CD1c-positive myeloid dendritic cell (primary cell): Measurements from ENCODE around the gene SEMA5A.

ENCODE experiments used
- DNase-seq: peaks from one replicate; pipeline ENCODE4 v3.0.0-alpha.2; 2016; ENCODE audit errors: extremely low spot score

Gene SEMA5A

GRCh38 chr5:9514968-9515367, 30.9 kb downstream of the SEMA5A start:
- no peak for DNase-seq

GRCh38 chr5:9513827-9514226, 32.0 kb downstream of the SEMA5A start:
- DNase-seq, result no peak

- no peak for DNase-seq
These were observed 33.4 kb downstream of the SEMA5A start for GRCh38 chr5:9512457-9512856.

- no peak for DNase-seq
These were observed 37.9 kb downstream of the SEMA5A start for GRCh38 chr5:9507974-9508373.

- DNase-seq, result no peak
These were observed 40.6 kb downstream of the SEMA5A start for GRCh38 chr5:9505225-9505624.

- no peak for DNase-seq
These were observed 43.0 kb downstream of the SEMA5A start for GRCh38 chr5:9502864-9503263.

GRCh38 chr5:9502050-9502834, 43.6 kb downstream of the SEMA5A start:
- no peak for DNase-seq

- no peak for DNase-seq
These were observed 45.2 kb downstream of the SEMA5A start for GRCh38 chr5:9500625-9501024.

GRCh38 chr5:9500193-9500592, 45.7 kb downstream of the SEMA5A start:
- DNase-seq, result no peak

GRCh38 chr5:9499498-9499876, 46.4 kb downstream of the SEMA5A start:
- DNase-seq, result no peak

GRCh38 chr5:9498541-9499497, 47.1 kb downstream of the SEMA5A start:
- DNase-seq, result no peak

GRCh38 chr5:9497347-9497746, 48.5 kb downstream of the SEMA5A start:
- no peak for DNase-seq

GRCh38 chr5:9496801-9497200, 49.1 kb downstream of the SEMA5A start:
- no peak for DNase-seq

GRCh38 chr5:9495121-9495520, 50.8 kb downstream of the SEMA5A start:
- DNase-seq, result no peak

- DNase-seq, result no peak
These were observed 51.6 kb downstream of the SEMA5A start for GRCh38 chr5:9494301-9494700.

GRCh38 chr5:9490494-9491097, 55.3 kb downstream of the SEMA5A start:
- no peak for DNase-seq

GRCh38 chr5:9483779-9484178, 62.1 kb downstream of the SEMA5A start:
- no peak for DNase-seq

GRCh38 chr5:9483243-9483642, 62.6 kb downstream of the SEMA5A start:
- DNase-seq, result no peak

- DNase-seq, result no peak
These were observed 63.5 kb downstream of the SEMA5A start for GRCh38 chr5:9482381-9482780.

GRCh38 chr5:9480499-9480898, 65.4 kb downstream of the SEMA5A start:
- DNase-seq, result no peak

GRCh38 chr5:9479990-9480389, 65.9 kb downstream of the SEMA5A start:
- no peak for DNase-seq

GRCh38 chr5:9479361-9479760, 66.5 kb downstream of the SEMA5A start:
- no peak for DNase-seq
